Stimulated activated CD8-positive, alpha-beta memory T cell treated with anti-CD3 and anti-CD28 coated beads, Interleukin-7, amount 100 ng/mL, for 48 hours (primary cell): Measurements from ENCODE around the gene PIK3R1.

Experiments used
- DNase-seq, 2 donors: peaks; one replicate each; pipeline ENCODE4 v3.0.0-alpha.2; 2020; ENCODE audit warnings: low read depth in 1 of 2; ENCODE audit errors: extremely low read depth in 1 of 2

PIK3R1 gene

GRCh38 chr5:68318955-68319705, 103.6 kb downstream of the PIK3R1 start:
- no peak for DNase-seq

GRCh38 chr5:68319706-68320412, 104.3 kb downstream of the PIK3R1 start:
- no peak for DNase-seq

GRCh38 chr5:68320413-68320986, 104.9 kb downstream of the PIK3R1 start:
- DNase-seq: no peak

GRCh38 chr5:68325065-68325580, 109.6 kb downstream of the PIK3R1 start:
- no peak for DNase-seq

GRCh38 chr5:68329554-68330255, 114.1 kb downstream of the PIK3R1 start:
- no peak for DNase-seq

GRCh38 chr5:68330574-68330973, 115.0 kb downstream of the PIK3R1 start:
- no peak for DNase-seq

GRCh38 chr5:68331192-68332079, 115.9 kb downstream of the PIK3R1 start:
- no peak for DNase-seq

- no peak for DNase-seq
Observed at GRCh38 chr5:68332080-68332451, 116.5 kb downstream of the PIK3R1 start.

GRCh38 chr5:68332556-68332955, 117.0 kb downstream of the PIK3R1 start:
- DNase-seq: no peak

- no peak for DNase-seq
Observed at GRCh38 chr5:68333649-68334552, 118.3 kb downstream of the PIK3R1 start.

- DNase-seq: no peak
Observed at GRCh38 chr5:68334553-68334886, 119.0 kb downstream of the PIK3R1 start.

GRCh38 chr5:68335075-68335474, 119.5 kb downstream of the PIK3R1 start:
- DNase-seq: no peak

- DNase-seq: no peak
Observed at GRCh38 chr5:68336200-68336599, 120.6 kb downstream of the PIK3R1 start.

- no peak for DNase-seq
Observed at GRCh38 chr5:68337235-68337634, 121.7 kb downstream of the PIK3R1 start.

GRCh38 chr5:68339921-68340321, 124.4 kb downstream of the PIK3R1 start:
- DNase-seq: no peak

- no peak for DNase-seq
Observed at GRCh38 chr5:68341006-68341405, 125.5 kb downstream of the PIK3R1 start.

- DNase-seq: no peak
Observed at GRCh38 chr5:68342693-68343092, 127.1 kb downstream of the PIK3R1 start.

GRCh38 chr5:68343421-68343826, 127.9 kb downstream of the PIK3R1 start:
- DNase-seq: peak in 1 of 2 donors; percentile 22

- DNase-seq: no peak
Observed at GRCh38 chr5:68344447-68345111, 129.0 kb downstream of the PIK3R1 start.
